ENCODE results near the gene PWWP2B. TPM values are rescaled to one million over a fixed set of nuclear protein-coding genes. Genes with fewer than 3 reads are reported as not detected.

The PWWP2B gene
- total and polyA plus RNA-seq, 2 of the 4 experiments (the other 2 are of a cell fraction), result 1.7 to 2.2 TPM

DNA sequence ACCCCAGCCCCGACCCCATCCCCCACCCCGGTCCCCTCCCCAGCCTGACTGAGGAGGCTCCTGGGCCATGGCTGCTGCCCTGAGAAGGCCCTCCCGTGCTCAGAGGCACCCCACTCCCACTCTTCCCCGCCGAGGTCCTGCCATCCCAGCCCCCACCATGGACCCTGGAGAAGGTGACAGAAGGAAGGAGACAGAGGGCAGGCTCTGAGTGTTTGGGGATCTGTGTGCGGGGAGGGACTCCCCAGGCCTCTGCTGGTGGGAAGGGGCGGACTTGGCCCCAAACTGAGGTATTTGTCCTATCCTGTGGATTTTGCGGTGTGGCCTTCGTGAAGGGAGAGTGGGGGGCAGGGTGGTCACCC is 53.4 kb downstream of the PWWP2B start:
- no peak overlapping the region for H2AK5ac ChIP-seq (ENCODE audit: low read depth, low read length)
- peak overlapping the region; percentile 43 for H2AFZ ChIP-seq (replicated peaks; ENCODE audit: low read length, poor library complexity)
- no peak overlapping the region for H4K5ac ChIP-seq (ENCODE audit: low read depth, low read length)
- H2BK15ac ChIP-seq (ENCODE audit: low read depth, low read length), result no peak overlapping the region
- no peak overlapping the region for H2BK5ac ChIP-seq (ENCODE audit: low read depth, low read length, poor library complexity, severe bottlenecking)
- dilution Hi-C loops (cut with HindIII; ENCODE audit: low sequenced_read_pairs, unreplicated experiment) (no loop called here), intact Hi-C loops (cut with micrococcal nuclease) (no loop called here), in situ Hi-C loops (cut with MboI; ENCODE audit: low sequenced_read_pairs) (loop anchor here (5.0 kb wide), 1 partner anchor 58 kb away; no protein-coding TSS in a partner anchor)
- no peak overlapping the region for H4K91ac ChIP-seq (ENCODE audit: insufficient read depth, low read depth, low read length)
- no peak overlapping the region for H2BK120ac ChIP-seq (ENCODE audit: low read depth, low read length)
- no peak for ATAC-seq (ENCODE audit: low read depth)
- TF ChIP-seq CEBPB (IDR thresholded peaks at IDR 0.05; ENCODE audit: low read depth, low read length), result no peak
- TF ChIP-seq MAZ (IDR thresholded peaks at IDR 0.05; ENCODE audit: borderline replicate concordance, low read depth, low read length), result no peak
- TF ChIP-seq BHLHE40 (IDR thresholded peaks at IDR 0.05; ENCODE audit: low read depth, low read length), result no peak
- TF ChIP-seq RFX5 (IDR thresholded peaks at IDR 0.05; ENCODE audit: low read depth, low read length), result no peak
- TF ChIP-seq CHD1 (IDR thresholded peaks at IDR 0.05; ENCODE audit: low read depth, low read length), result no peak
- TF ChIP-seq, protein P1, sequence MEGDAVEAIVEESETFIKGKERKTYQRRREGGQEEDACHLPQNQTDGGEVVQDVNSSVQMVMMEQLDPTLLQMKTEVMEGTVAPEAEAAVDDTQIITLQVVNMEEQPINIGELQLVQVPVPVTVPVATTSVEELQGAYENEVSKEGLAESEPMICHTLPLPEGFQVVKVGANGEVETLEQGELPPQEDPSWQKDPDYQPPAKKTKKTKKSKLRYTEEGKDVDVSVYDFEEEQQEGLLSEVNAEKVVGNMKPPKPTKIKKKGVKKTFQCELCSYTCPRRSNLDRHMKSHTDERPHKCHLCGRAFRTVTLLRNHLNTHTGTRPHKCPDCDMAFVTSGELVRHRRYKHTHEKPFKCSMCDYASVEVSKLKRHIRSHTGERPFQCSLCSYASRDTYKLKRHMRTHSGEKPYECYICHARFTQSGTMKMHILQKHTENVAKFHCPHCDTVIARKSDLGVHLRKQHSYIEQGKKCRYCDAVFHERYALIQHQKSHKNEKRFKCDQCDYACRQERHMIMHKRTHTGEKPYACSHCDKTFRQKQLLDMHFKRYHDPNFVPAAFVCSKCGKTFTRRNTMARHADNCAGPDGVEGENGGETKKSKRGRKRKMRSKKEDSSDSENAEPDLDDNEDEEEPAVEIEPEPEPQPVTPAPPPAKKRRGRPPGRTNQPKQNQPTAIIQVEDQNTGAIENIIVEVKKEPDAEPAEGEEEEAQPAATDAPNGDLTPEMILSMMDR (conservative IDR thresholded peaks at IDR 0.05; ENCODE audit: low read depth, low read length), result no peak
- H2BK20ac ChIP-seq (ENCODE audit: low read depth, low read length), result no peak overlapping the region
- no peaks in the 10 kb centered on the region for H3K79me1 ChIP-seq (ENCODE audit: low read depth in 1 of 2, low read length in 2 of 2)
- H3K14ac ChIP-seq (replicated peaks; ENCODE audit: low read depth, low read length), result no peak overlapping the region
- no peaks in the 10 kb centered on the region for H3K9me3 ChIP-seq (ENCODE audit: control insufficient read depth, insufficient read depth, low read length)
- no peak overlapping the region for H3K4ac ChIP-seq (ENCODE audit: low read depth, low read length)
- H3K27me3 ChIP-seq (ENCODE audit: control insufficient read depth, insufficient read depth, low read length), result no peaks in the 10 kb centered on the region; the same call in 1 of the 2 replicates
- H3K9me1 ChIP-seq (ENCODE audit: insufficient read depth, low read length), result no peaks in the 10 kb centered on the region
- H3K4me2 ChIP-seq (ENCODE audit: low read depth, low read length), result no peak overlapping the region
- H3K56ac ChIP-seq (ENCODE audit: extremely low read depth, insufficient read depth, low read length), result no peak overlapping the region
- H2AK9ac ChIP-seq (replicated peaks; ENCODE audit: low read depth, low read length, poor library complexity), result no peak overlapping the region
- 83% methylated on average over 1 of the region's 9 CpGs; no CpG with 5 or more reads in 1 of the 2 experiments for WGBS, 2 experiments (ENCODE audit: extremely low coverage in 2 of 2, insufficient read length in 1 of 2)
- H4K20me1 ChIP-seq (ENCODE audit: insufficient read depth, low read length), result no peaks in the 10 kb centered on the region
- no peak overlapping the region for H3K23ac ChIP-seq (ENCODE audit: low read depth, low read length)
- BruUV-seq (replicated peaks), result no TSS peak
- no peak overlapping the region for H3K18ac ChIP-seq (ENCODE audit: low read depth, low read length)
- POLR2A ChIA-PET (ENCODE audit: unreplicated experiment), result no interaction called here
- no peaks in the 10 kb centered on the region for H3K36me3 ChIP-seq (ENCODE audit: control insufficient read depth, insufficient read depth, low read length)
- no peak overlapping the region for H3K27ac ChIP-seq (ENCODE audit: insufficient read depth, low read length)
- no peak overlapping the region for H3K9ac ChIP-seq (ENCODE audit: low read depth, low read length)
- no peak for DNase-seq
- H4K8ac ChIP-seq (ENCODE audit: low read depth in 2 of 2, low read length in 2 of 2), result no peak overlapping the region
- no peak overlapping the region for H3K4me3 ChIP-seq (ENCODE audit: insufficient read depth, low read depth, low read length)
- CTCF ChIA-PET, result no interaction called here
- H3K4me1 ChIP-seq (ENCODE audit: control insufficient read depth, insufficient read depth, low read length), result peaks cover 13% of the 10 kb centered on the region

Data from IMR-90 (cell line).